ENCODE measurements around the gene MORC3.

DNA sequence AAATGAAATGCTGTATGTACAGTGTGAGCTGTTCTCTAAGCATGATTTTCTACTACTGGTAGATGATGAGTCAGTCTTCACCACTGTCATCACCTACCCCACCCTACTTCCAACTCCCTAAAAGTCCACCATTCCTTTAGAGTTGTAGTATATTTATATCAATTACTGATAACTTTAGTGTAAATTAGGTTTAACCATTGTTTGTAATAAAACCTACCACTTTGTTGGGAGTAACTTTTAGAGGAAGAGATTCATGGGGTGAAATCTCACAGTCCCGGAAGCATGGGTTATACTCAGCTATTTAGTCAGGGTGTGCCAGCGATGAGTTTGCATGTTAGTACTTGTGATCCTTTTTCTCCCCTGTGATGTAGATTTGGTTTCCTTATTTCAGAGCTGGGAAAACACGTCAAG is 17.1 kb downstream of the MORC3 start:
- TF ChIP-seq, protein P1, sequence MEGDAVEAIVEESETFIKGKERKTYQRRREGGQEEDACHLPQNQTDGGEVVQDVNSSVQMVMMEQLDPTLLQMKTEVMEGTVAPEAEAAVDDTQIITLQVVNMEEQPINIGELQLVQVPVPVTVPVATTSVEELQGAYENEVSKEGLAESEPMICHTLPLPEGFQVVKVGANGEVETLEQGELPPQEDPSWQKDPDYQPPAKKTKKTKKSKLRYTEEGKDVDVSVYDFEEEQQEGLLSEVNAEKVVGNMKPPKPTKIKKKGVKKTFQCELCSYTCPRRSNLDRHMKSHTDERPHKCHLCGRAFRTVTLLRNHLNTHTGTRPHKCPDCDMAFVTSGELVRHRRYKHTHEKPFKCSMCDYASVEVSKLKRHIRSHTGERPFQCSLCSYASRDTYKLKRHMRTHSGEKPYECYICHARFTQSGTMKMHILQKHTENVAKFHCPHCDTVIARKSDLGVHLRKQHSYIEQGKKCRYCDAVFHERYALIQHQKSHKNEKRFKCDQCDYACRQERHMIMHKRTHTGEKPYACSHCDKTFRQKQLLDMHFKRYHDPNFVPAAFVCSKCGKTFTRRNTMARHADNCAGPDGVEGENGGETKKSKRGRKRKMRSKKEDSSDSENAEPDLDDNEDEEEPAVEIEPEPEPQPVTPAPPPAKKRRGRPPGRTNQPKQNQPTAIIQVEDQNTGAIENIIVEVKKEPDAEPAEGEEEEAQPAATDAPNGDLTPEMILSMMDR (conservative IDR thresholded peaks at IDR 0.05; ENCODE audit: low read depth, low read length) = no peak
- TF ChIP-seq MXI1 (IDR thresholded peaks at IDR 0.05; ENCODE audit: borderline replicate concordance, low read depth, low read length) = no peak
- TF ChIP-seq POLR2A (IDR thresholded peaks at IDR 0.05; ENCODE audit: low read depth, low read length) = no peak
- TF ChIP-seq, protein P2, sequence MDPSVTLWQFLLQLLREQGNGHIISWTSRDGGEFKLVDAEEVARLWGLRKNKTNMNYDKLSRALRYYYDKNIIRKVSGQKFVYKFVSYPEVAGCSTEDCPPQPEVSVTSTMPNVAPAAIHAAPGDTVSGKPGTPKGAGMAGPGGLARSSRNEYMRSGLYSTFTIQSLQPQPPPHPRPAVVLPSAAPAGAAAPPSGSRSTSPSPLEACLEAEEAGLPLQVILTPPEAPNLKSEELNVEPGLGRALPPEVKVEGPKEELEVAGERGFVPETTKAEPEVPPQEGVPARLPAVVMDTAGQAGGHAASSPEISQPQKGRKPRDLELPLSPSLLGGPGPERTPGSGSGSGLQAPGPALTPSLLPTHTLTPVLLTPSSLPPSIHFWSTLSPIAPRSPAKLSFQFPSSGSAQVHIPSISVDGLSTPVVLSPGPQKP (IDR thresholded peaks at IDR 0.05; ENCODE audit: borderline replicate concordance, low read depth, low read length) = no peak
- TF ChIP-seq RAD21 (IDR thresholded peaks at IDR 0.05; ENCODE audit: low read length) = no peak

Measured in IMR-90 (cell line).